GM21447 (cell line): ENCODE measurements around the gene FOXL1.
"Not testable (repeated sequence)": the region's sequence is repeated elsewhere in the genome, so short reads cannot be mapped to it uniquely, and the experiment has no call there.

ENCODE experiments used
- ATAC-seq: cut with Tn5 transposase; IDR thresholded peaks from one replicate; pipeline ENCODE4 v1.9.1; 2021; ENCODE audit not compliant: unreplicated experiment

Gene FOXL1

DNA sequence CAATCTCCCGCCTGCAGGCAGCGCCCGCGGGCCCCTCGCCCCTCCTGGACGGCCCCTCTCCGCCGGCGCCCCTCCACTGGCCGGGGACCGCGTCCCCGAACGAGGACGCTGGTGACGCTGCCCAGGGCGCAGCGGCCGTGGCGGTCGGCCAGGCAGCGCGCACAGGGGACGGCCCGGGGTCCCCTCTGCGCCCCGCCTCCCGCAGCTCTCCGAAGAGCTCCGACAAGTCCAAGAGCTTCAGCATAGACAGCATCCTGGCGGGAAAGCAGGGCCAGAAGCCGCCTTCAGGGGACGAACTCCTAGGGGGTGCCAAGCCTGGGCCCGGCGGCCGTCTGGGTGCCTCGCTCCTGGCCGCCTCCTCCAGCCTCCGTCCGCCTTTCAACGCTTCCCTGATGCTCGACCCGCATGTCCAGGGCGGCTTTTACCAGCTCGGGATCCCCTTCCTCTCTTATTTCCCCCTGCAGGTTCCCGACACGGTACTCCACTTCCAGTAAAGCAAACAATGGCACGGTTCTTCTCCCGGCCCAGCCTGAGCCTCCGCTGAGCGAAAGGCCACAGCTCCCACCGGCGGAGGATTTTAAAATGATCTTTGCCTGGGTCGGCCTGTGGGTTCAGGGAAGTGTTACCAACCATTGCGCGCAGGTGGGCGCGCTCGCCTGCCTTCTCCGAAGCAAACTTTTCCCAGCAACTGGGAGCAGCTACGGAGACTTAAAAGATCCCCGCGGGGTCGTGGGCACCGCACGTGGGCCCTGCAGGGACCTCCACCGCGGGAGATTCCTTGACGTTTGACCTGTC lies 1.1 kb downstream of the FOXL1 start:
- ATAC-seq, result no peak

DNA sequence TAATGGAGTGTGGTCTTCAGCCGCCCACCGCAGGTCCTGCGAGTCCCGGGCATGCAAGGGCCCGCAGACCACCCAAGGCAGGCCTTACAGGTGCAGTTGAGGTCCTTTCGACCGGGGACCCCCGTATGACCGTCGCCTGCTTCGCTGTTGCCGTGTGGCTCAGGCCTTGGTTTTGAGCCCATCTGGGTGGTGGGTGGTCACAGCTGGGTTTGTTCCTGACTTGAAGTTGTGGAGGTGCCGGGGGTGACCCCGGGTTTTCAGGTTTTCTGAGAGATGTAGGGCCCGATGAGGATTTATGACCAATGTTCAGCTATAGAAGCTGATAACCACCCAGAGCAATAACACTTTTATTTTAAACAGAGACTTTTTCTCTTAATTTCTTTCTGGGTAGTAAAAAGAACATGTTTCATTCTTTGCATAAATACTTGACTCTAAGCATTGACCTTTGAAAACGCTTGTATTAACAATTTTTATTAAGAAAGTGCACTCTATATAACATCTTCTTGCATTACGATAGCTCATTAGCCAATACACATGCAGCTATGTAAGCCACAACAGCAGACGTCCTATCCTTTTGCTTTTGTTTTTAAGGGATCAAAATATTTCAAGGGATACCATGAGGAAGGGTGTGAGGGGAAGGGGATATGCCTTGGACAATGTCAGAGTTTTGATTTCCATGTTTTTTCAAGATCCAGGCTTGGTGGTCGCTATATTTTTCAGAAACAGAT lies 1.9 kb downstream of the FOXL1 start:
- no peak for ATAC-seq

DNA sequence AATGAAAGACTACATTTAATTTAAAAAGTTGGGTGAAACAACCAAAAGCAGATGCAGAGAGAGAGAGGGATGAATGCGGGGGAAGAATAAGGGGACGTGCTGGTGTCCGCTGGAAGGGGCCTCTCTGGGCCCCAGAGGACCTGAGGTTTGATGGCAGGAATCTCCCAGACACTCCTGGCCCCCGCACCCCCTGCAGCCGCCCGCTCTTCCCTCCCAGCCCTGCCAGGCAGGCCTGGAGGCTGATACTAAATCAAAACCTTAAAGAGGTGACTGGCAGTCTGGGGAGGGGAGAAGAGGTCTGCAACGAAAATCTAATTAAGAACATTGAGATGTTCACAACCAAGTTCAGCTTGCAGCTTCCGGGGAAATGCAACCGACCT lies 2.4 kb downstream of the FOXL1 start:
- no peak for ATAC-seq

DNA sequence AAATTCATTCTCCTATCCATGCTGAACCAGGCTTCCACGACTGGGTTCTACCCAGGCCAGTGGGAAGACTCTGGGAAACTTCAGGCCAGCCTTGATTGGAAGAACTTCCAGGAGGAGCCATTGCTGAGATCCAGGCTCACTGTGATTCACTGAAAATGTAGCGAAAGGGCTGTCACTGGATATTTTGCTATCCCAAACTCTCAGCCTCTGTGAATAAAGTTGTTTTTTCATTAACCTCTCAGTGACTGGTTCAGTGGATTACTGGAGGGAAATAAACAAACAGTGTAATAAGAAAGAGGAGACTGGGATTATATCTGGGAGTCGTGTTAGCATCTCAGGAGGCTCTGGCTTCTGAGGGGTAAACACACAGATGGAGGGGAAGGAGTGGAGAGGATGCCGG lies 3.1 kb downstream of the FOXL1 start:
- ATAC-seq, result no peak

DNA sequence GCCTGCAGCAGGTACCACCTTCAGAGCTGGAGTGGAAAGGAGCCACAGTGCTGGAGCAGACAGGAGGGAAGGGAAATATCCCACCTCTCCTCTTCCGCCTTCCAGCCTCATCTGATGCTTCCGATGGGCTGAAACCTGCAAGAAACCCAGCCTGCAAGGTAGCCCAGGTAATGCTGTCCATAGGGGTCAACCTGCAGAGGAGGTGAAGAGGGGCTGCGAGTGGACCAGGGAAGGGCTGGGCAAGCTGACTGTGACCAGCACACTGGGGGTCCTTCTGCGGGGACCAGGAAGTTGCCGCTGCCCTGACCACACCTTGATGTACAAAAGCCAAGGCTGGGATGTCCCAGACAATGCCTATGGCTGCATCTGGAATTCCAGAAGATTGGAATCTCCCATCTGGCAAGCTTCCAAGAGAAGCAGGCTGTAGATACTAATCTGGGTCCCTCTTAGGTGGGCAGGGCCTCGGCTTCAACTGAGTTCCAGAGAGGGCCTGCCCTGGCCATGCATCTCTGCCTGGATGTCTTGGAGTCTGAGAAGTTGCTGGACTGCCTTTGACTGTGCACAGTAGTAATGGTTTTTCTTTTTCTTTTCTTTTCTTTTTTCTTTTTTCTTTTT lies 5.8 kb downstream of the FOXL1 start:
- no peak for ATAC-seq

DNA sequence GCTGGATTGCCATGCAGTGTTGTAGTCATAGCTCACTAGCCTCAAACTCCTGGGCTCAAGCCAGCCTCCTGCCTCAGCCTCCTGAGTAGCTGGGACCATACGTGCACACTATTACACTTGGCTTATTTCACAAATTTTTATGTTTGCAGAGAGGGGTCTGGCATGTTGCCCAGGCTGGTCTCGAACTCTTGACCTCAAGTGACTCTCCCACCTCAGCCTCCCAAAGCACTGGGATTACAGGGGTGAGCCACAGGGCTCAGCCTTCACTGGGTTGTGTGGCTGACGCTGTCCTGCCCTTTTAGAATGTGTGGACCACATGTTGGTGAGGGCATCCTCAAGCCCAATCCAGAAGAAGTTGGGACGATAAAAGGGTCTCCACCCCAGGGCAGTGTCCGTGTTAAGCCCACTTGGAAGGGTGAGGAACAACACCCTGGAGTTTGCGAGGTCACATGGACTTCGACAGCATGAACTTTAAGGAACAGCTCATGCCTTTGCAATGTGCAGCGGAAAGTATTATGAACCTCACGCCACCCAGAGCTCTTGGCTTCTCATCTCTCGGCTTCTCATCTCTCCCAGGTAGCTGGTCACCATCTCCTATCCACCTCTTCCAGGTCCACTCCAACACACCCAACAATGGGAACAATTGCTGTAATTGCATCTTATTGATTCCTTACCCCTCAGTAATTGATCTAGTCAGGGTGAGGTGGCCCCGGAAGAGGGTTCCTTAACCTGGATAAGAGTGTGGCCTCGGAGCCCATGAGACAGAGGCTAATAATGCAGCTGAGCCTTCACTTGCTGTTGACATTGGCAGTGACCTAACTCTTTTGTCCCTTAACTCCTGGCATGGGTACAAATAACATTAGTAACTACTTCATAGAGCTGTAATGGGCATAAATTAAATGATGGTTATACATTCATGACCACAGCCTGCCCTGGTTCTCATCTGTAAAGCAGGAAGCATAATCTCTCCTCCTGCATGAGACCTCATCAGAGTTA lies 6.7 kb downstream of the FOXL1 start:
- no peak for ATAC-seq

DNA sequence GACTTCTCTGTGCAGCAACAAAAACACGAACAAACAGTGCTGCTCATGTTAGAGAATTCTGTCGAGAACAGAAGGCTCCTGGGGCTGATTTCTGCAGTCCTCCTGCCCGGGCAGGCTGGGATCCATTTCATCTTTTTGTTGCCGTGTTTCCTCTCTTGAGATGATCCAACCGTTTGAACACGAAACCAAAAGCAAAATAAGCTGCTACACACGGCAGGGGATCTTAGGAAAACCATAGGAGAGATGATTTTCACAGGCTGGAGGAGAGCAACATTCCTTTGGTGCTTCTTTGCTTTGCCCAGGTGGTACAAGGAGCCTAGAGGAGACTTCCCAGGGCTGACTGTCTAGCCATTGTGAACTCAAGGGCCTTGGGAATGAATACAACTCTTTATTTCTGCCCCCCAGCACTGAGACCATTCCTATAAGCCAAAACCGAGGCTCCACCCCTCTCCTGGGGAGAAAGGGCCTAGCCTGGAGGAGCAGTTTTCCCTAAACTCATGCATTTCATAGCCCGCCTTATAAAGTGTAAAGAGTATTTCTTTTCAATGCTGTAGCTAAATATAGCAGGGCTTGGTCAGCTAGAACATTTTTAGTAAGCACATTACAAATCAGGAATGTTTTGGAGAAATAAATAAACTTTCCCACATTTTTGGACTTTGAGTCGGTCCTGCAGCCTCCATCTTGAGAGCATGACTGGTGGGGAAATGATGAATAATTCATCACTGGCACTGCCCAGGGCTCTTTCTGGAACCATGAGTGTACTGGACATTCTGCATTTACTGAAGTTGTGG lies 7.7 kb downstream of the FOXL1 start:
- ATAC-seq, result no peak

DNA sequence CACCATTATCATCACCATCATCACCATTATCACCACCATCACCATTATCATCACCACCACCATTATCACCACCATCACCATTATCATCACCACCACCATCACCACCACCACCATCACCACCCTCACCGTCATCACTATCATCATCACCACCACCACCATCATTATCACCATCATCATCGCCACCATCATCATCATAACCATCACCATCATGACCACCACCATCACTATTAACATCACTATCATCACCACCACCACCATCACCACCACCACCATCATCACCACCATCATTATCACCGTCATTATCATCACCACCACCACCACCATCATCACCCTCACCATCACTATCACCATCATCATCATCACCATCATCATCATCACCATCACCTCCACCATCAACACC lies 9.1 kb downstream of the FOXL1 start:
- no peak for ATAC-seq

DNA sequence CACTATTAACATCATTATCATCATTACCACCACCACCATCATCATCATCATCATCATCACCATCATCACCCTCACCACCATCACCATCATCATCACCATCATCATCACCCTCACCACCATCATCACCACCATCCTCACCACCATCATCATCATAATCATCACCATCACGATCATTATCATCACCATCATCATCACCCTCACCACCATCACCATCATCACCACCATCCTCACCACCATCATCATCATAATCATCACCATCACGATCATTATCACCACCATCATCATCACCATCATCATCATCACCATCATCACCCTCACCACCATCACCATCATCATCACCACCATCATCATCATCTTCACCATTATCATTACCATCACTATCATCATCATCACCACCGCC lies 9.6 kb downstream of the FOXL1 start:
- not testable (repeated sequence) for ATAC-seq

DNA sequence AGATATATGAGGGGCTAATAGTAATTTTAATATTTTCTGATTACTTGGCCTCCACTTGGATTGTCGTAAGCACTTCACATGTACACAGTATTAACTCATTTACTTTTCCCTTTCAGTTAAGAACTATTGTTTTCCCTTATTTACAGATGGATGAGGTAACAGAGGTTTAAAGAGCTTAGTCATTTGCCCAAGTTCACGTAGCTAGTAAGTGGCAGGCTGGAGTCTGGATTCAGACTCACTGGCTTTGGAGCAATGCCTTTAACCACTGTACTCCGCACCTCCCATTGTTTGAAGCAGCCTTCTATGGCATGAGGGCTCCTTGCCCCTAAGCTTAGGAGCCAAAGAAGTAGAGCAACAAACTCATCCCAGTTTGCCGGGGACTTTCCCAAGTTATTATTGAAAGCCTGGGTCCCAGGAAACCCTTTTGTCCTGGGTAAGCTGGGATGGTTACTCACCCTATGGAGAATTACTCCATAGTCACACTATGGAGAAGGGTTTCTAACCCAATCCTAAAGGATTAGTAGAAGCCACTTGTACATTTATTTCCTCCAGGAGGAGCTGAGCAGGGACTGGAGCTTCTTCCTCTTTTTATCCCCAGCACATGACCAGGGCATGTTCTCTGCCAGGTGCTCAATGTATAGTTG lies 12.3 kb downstream of the FOXL1 start:
- no peak for ATAC-seq

DNA sequence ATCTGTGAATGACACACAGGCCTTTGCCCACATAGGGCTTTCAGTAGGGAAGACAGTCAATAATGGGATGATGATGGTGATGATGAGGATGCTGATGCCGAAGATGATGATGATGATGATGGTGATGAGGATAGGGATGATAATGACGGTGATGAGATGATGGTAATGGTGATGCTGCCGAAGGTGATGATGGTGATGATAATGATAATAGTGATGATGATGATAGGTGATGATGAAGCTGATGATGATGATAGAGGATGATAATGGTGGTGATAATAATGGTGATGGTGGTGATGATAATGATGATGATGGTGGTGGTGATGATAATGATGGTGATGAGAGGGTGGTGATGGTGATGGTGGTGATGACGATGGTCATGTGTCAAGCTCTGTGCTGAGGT lies 12.9 kb downstream of the FOXL1 start:
- no peak for ATAC-seq

DNA sequence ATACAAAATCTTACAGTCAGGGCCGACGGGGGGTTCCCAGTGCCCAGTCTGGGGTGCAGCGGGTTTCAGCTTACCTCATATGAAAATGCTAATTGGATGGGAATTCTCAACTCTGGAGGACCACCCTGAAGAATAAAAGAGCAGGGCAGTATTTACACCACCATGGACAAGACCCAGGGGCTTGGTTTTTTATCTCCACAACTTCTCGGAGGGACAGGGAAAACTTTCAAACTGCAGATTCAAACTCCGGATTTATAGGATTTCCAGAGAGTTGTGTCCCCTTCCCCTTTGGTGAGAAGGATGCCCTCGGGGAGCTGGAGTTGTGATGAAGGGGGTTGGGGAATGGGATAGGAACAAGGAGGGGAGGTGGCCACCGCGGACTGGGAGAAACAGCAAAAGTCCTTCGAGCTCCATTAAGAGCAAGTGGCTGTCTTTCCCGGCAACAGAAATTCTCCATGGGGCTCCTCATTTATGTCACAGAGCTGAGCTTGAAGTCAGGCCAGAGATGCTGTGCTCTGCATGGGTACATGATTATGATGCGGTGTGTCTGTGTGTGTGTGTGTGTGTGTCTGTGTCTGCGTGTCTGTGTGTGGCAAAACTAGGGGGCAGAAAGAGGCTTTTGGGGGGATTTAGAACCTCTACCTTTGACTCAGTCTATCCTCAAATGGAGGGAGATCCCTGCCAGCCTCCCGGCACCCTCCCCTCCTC lies 15.7 kb downstream of the FOXL1 start:
- no peak for ATAC-seq

DNA sequence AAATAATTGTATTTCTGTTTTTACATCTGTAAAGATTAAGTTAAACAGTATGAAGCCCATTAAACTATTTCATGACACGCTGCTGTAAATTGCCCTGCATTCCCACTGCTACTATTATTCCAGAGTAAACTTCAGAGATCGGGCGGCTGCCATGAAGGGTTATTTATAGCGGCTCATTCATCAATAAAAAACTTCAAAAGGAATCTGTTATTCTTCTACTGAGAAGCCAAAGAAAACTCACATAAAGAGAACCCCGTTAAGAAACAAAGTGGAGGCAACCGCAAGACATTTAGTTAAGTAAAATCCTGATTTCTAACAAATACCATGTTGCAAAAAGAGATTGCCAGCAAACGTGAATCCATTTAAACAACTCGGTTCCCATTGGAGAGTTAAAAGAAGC lies 16.4 kb downstream of the FOXL1 start:
- no peak for ATAC-seq

DNA sequence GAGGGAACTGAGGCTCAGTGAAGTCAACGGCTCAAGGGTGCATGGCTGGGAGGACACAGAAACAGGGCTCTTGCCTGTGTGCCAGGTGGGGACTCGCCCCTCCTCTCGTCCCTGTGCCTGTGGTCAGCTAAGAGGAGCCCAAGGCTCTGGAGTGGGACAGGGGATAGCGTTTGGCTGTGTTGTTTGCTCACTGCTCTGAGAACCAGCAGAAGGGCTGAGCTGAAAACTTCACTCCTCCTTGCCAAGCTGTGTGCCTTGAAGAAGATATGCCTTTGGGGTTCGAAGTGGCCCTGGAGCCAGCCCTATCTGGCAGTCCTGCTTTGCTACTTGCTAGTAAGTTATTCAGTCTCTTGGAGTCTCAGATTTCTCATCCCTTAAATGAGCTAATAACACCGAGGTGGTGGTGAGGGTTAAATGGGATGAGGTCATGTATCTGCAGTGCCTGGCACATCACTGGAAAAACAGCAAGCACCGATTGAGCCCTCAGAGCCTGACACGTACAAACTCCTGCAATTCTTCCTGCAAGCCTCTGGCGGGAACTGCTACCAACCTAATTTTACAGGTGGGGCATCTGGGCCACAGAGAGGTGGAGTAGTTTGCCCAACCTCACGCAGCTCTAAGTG lies 17.7 kb downstream of the FOXL1 start:
- ATAC-seq, result no peak

DNA sequence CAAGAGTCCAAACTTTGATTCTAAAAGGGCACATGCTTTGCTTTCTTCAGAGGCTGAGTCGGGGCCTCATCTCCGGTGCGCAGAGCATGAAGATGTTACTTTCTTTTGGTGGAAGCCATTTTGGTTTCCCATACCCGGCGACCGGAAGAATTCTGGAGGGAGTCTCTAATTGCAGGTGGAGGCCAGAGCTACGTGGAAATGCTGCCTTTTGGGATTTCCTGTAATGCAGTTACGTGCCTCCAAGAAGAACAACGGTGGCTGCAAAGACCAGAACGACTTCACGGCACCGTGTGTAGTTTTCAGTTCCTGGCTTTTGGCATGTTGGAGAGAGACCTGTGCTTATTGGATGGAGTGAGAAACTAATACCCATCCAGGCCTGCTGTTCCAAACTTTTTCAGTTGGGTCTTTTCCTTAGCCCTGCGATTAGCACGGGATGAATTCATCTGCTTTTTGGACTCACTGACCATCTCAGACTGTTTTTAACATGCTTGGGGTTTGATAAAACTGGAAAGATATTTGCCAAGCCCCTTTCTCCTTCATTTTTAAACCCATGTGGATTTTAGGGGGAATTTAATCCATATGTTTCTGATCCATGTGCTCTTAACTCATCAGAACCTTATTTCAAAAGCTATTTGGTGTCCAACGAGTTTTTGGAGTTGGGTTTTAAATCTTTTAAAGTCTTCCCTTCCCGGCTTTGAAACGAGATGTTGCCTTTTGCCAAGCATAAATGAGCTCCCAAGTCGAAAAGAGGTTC lies 19.0 kb downstream of the FOXL1 start:
- ATAC-seq, result no peak

DNA sequence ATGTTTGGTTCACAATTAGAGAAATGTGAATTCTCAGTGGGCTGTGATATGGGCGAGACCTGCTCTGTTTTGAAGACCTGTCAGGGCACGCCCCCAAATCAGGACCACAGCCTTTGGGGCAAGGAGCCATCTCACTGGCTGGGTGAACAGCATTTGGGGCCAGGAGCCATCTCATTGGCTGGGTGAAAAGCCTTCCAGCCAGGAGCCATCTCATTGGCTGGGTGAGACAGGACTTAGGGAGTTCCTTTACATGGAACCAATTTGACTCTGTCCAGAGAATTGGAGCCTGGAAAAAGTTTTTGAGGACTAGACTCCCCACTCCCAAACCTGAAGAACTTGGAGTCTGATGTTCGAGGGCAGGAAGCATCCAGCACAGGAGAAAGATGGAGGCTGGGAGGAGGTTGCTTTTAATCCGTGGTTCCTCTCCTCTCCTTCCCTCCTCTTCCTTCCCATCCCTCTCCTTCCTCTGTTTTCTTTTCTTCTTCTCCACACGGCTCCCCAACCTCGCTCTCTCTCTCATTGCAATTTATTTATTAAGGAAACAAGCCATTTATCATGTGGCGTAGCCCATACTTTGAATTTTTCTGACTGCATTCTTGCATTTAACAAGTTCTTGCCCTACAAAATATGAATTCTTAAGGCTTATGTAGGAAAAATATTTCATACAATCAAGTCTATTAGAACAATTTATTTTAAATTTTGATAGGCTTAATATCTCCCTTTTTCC lies 19.7 kb downstream of the FOXL1 start:
- no peak for ATAC-seq
